ENCODE measurements around the gene HYAL3. TPM values are rescaled to one million over a fixed set of nuclear protein-coding genes. Genes with fewer than 3 reads are reported as not detected.
"Not testable (repeated sequence)": the region's sequence is repeated elsewhere in the genome, so short reads cannot be mapped to it uniquely, and the experiment has no call there.

Gene HYAL3
- total RNA-seq, 2 donors from 2014 or later = 2.7 to 3.7 TPM

- DNase-seq = peak; percentile 54 to 71 (median 63)
- H3K36me3 Mint-ChIP-seq (ENCODE audit: low read depth) = no peaks in the 10 kb centered on the region
- peaks cover 32% of the 10 kb centered on the region for H3K4me1 Mint-ChIP-seq
- no peaks in the 10 kb centered on the region for H3K27me3 Mint-ChIP-seq
- peak overlapping the region; percentile 99 for H3K27ac Mint-ChIP-seq
- ATAC-seq = peak; percentile 78
- H3K4me3 Mint-ChIP-seq = peak overlapping the region; percentile 93
- no peaks in the 10 kb centered on the region for H3K9me3 ChIP-seq (ENCODE audit: control insufficient read depth, low read length, poor library complexity, severe bottlenecking)
These were observed 17.5 kb upstream of the HYAL3 start for GRCh38 chr3:50316657-50317242.

GRCh38 chr3:50314816-50315215 is 15.6 kb upstream of the HYAL3 start:
- Mint-ChIP-seq H3K4me3 (no peak overlapping the region), H3K27ac (no peak overlapping the region), H3K4me1 (peaks cover 22% of the 10 kb centered on the region), H3K27me3 (no peaks in the 10 kb centered on the region), H3K36me3 (ENCODE audit: low read depth) (no peaks in the 10 kb centered on the region)
- H3K9me3 ChIP-seq (ENCODE audit: control insufficient read depth, low read length, poor library complexity, severe bottlenecking) = no peaks in the 10 kb centered on the region
- DNase-seq (no peak), ATAC-seq (no peak)

GRCh38 chr3:50314342-50314741 is 15.1 kb upstream of the HYAL3 start:
- DNase-seq (no peak), ATAC-seq (no peak)
- no peaks in the 10 kb centered on the region for H3K36me3 Mint-ChIP-seq (ENCODE audit: low read depth)
- H3K27ac Mint-ChIP-seq = no peak overlapping the region
- no peaks in the 10 kb centered on the region for H3K9me3 ChIP-seq (ENCODE audit: control insufficient read depth, low read length, poor library complexity, severe bottlenecking)
- H3K4me3 Mint-ChIP-seq = no peak overlapping the region
- H3K27me3 Mint-ChIP-seq = no peaks in the 10 kb centered on the region
- peaks cover 19% of the 10 kb centered on the region for H3K4me1 Mint-ChIP-seq

DNA sequence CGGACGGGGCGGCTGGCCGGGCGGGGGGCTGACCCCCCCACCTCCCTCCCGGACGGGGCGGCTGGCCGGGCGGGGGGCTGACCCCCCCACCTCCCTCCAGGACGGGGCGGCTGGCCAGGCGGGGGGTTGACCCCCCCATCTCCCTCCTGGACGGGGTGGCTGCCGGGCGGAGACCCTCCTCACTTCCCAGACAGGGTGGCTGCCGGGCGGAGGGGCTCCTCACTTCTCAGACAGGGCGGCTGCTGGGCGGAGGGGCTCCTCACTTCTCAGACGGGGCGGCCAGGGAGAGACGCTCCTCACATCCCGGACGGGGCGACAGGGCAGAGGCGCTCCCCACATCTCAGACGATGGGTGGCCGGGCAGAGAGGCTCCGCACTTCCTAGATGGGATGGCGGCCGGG is 12.8 kb upstream of the HYAL3 start:
- H3K27me3 Mint-ChIP-seq; H3K27ac Mint-ChIP-seq; ATAC-seq; H3K36me3 Mint-ChIP-seq (ENCODE audit: low read depth); DNase-seq; H3K9me3 ChIP-seq (ENCODE audit: control insufficient read depth, low read length, poor library complexity, severe bottlenecking); H3K4me3 Mint-ChIP-seq: not testable (repeated sequence)
- peaks cover 13% of the 10 kb centered on the region for H3K4me1 Mint-ChIP-seq

DNA sequence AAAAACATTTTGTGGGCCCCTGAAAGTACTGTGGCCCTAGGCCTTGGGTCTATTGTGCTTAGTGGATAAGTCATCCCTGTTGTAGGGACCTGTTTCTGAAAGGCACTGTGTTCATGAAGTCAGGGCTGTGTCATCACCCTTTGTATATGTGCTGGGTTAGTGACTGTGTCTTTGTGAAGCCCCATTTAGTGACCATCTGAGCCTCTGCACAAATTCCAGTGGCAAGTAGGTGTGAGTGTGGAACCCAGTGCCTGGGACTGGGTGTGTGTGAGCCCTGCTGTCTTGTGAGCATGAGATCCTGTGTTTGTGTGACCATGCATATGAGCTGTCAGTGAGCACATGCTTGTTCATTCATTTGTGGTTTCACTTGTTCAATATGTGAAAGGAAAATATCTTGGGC is 5.4 kb upstream of the HYAL3 start:
- peaks cover 11% of the 10 kb centered on the region for H3K4me1 Mint-ChIP-seq
- no peak for DNase-seq
- H3K27ac Mint-ChIP-seq = no peak overlapping the region
- no peaks in the 10 kb centered on the region for H3K36me3 Mint-ChIP-seq (ENCODE audit: low read depth)
- H3K27me3 Mint-ChIP-seq = no peaks in the 10 kb centered on the region
- H3K4me3 Mint-ChIP-seq = no peak overlapping the region
- H3K9me3 ChIP-seq (ENCODE audit: control insufficient read depth, low read length, poor library complexity, severe bottlenecking) = no peaks in the 10 kb centered on the region
- no peak for ATAC-seq

GRCh38 chr3:50303013-50303815 is 4.0 kb upstream of the HYAL3 start, which contains the start of gene HYAL1:
Gene HYAL1 (minus strand): TSS chr3:50303574. CDS start chr3:50302956, 618 bp downstream.
- Mint-ChIP-seq H3K27me3 (no peaks in the 10 kb centered on the region), H3K4me1 (peaks cover 19% of the 10 kb centered on the region), H3K27ac (peak within 1 kb of the TSS; percentile 41), H3K36me3 (ENCODE audit: low read depth) (no peaks in the 10 kb centered on the region), H3K4me3 (no peak within 1 kb of the TSS)
- DNase-seq (peak in 1 of 3 donors; percentile 4), ATAC-seq (no peak)
- H3K9me3 ChIP-seq (ENCODE audit: control insufficient read depth, low read length, poor library complexity, severe bottlenecking) = no peaks in the 10 kb centered on the region

- ATAC-seq = no peak
- H3K4me3 Mint-ChIP-seq = no peak overlapping the region
- DNase-seq = no peak
- peak overlapping the region; percentile 41 for H3K27ac Mint-ChIP-seq
- peaks cover 22% of the 10 kb centered on the region for H3K4me1 Mint-ChIP-seq
- no peaks in the 10 kb centered on the region for H3K9me3 ChIP-seq (ENCODE audit: control insufficient read depth, low read length, poor library complexity, severe bottlenecking)
- no peaks in the 10 kb centered on the region for H3K27me3 Mint-ChIP-seq
- H3K36me3 Mint-ChIP-seq (ENCODE audit: low read depth) = no peaks in the 10 kb centered on the region
These were observed 3.1 kb upstream of the HYAL3 start for GRCh38 chr3:50302095-50303012.

- H3K27me3 Mint-ChIP-seq = no peaks in the 10 kb centered on the region
- DNase-seq (no peak), ATAC-seq (no peak)
- peaks cover 22% of the 10 kb centered on the region for H3K4me1 Mint-ChIP-seq
- H3K36me3 Mint-ChIP-seq (ENCODE audit: low read depth) = no peaks in the 10 kb centered on the region
- peak overlapping the region; percentile 97 for H3K27ac Mint-ChIP-seq
- H3K9me3 ChIP-seq (ENCODE audit: control insufficient read depth, low read length, poor library complexity, severe bottlenecking) = no peaks in the 10 kb centered on the region
- H3K4me3 Mint-ChIP-seq = peak overlapping the region; percentile 96
These were observed 1.6 kb upstream of the HYAL3 start for GRCh38 chr3:50300681-50301254.

DNA sequence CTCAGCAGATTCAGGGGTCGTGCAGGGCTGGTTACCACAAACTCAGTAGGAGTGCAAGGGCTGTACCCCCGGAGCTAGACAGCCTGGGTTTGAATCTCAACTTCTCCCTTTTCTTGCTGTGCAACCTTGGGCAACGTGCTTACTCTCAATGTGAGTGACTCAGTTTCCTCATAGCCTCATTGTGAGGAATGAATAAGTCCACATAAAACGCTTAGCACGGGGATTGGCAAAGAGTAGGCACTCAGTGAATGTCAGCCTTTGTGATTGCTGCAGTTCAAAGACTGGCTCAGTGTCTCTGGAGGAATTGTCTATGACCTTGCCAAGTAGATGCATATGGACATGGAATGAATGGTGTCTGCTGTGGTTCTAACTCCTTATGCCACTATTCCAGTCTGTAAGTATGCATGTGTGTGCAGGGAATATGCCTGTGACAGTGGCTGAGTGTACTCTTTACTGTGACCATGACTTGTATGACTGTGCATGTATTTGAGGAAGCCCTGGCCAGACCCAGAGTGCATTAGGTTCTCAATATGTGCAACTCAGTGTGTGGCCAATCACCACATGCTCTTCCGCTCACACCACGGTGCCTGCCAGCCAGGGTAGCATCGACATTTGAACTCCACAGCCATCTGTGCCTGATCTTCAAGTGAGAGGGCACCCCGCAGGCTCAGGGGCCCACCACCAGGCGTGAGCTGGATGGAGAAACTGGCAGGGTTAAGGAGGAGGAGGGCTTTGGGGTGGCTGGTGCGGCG is 900 bp upstream of the HYAL3 start:
- Mint-ChIP-seq H3K4me3 (peak overlapping the region; percentile 96), H3K36me3 (ENCODE audit: low read depth) (no peaks in the 10 kb centered on the region), H3K27me3 (no peaks in the 10 kb centered on the region), H3K4me1 (peaks cover 22% of the 10 kb centered on the region), H3K27ac (peak overlapping the region; percentile 97)
- no peak for ATAC-seq
- H3K9me3 ChIP-seq (ENCODE audit: control insufficient read depth, low read length, poor library complexity, severe bottlenecking) = no peaks in the 10 kb centered on the region
- DNase-seq = no peak

- Mint-ChIP-seq H3K4me3 (peak overlapping the region; percentile 96), H3K27me3 (no peaks in the 10 kb centered on the region), H3K27ac (peak overlapping the region; percentile 97), H3K4me1 (peaks cover 22% of the 10 kb centered on the region), H3K36me3 (ENCODE audit: low read depth) (no peaks in the 10 kb centered on the region)
- H3K9me3 ChIP-seq (ENCODE audit: control insufficient read depth, low read length, poor library complexity, severe bottlenecking) = no peaks in the 10 kb centered on the region
- DNase-seq (no peak), ATAC-seq (no peak)
These were observed 378 bp upstream of the HYAL3 start for GRCh38 chr3:50299638-50299928.

- H3K9me3 ChIP-seq (ENCODE audit: control insufficient read depth, low read length, poor library complexity, severe bottlenecking) = no peaks in the 10 kb centered on the region
- ATAC-seq = no peak
- peaks cover 22% of the 10 kb centered on the region for H3K4me1 Mint-ChIP-seq
- peak overlapping the region; percentile 96 for H3K4me3 Mint-ChIP-seq
- H3K27ac Mint-ChIP-seq = peak overlapping the region; percentile 97
- H3K27me3 Mint-ChIP-seq = no peaks in the 10 kb centered on the region
- no peaks in the 10 kb centered on the region for H3K36me3 Mint-ChIP-seq (ENCODE audit: low read depth)
- DNase-seq = no peak
These were observed 1.1 kb downstream of the HYAL3 start for GRCh38 chr3:50297896-50298725.

DNA sequence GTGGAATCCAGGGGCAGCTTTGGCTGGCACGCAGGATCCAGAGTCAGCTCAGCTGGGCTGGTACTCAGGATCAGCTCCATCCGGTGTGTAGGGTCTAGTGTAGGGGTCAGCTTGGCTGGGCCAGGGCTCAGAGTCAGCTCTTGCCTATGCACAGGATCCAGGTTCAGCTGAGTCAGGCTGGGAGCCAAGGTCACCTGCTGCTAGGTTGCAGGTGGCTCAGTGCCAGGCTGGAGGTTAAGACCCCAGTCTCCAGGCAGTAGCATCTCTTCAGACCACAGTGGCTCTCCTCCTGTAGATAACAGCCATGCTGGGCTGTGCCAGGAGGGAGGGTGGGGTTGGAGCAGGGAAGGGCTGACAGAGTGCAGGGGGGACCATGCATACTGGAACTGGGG is 1.8 kb downstream of the HYAL3 start:
- H3K36me3 Mint-ChIP-seq (ENCODE audit: low read depth) = no peaks in the 10 kb centered on the region
- H3K9me3 ChIP-seq (ENCODE audit: control insufficient read depth, low read length, poor library complexity, severe bottlenecking) = no peaks in the 10 kb centered on the region
- H3K27ac Mint-ChIP-seq = peak overlapping the region; percentile 97
- H3K27me3 Mint-ChIP-seq = no peaks in the 10 kb centered on the region
- DNase-seq = no peak
- ATAC-seq = no peak
- H3K4me3 Mint-ChIP-seq = no peak overlapping the region
- peaks cover 28% of the 10 kb centered on the region for H3K4me1 Mint-ChIP-seq
